ENCODE results near the gene RPP25.

Gene RPP25

DNA sequence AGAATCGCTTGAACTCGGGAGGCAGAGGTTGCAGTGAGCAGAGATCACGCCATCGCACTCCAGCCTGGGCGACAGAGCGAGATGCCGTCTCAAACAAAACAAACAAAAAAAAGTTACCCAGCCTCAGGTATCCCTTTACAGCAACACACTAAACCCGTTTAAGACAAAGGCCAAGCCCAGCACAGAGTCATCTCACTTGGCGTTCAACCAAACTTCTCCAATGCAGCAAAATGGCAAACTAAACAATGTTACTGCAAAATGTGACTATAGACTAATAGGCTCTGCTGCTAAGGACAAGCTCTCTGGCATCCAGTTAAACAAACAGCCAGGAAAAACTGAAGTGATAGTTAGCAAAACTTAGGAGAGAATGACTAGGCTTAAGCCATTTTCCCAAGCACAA, 43.5 kb downstream of the RPP25 start:
- no peak for TF ChIP-seq CTCF (IDR thresholded peaks at IDR 0.05; ENCODE audit: insufficient read depth, low read length, poor library complexity, severe bottlenecking)
- Histone ChIP-seq H3K27me3 (replicated peaks; ENCODE audit: control insufficient read depth, insufficient read depth, low read length) (no peaks in the 10 kb centered on the region), H3K36me3 (ENCODE audit: control insufficient read depth, insufficient read depth, low read length) (peaks cover 16% of the 10 kb centered on the region), H3K4me3 (replicated peaks; ENCODE audit: low read depth, low read length) (no peak overlapping the region)
- no peak for DNase-seq (ENCODE audit: extremely low read depth, insufficient read length)

- H3K27me3 ChIP-seq (replicated peaks; ENCODE audit: control insufficient read depth, insufficient read depth, low read length): no peaks in the 10 kb centered on the region
- no peak for TF ChIP-seq CTCF (IDR thresholded peaks at IDR 0.05; ENCODE audit: insufficient read depth, low read length, poor library complexity, severe bottlenecking)
- H3K36me3 ChIP-seq (ENCODE audit: control insufficient read depth, insufficient read depth, low read length): peaks cover 7% of the 10 kb centered on the region
- DNase-seq (ENCODE audit: extremely low read depth, insufficient read length): no peak
- no peak overlapping the region for H3K4me3 ChIP-seq (replicated peaks; ENCODE audit: low read depth, low read length)
Measured at GRCh38 chr15:74908635-74909034, 47.9 kb downstream of the RPP25 start.

DNA sequence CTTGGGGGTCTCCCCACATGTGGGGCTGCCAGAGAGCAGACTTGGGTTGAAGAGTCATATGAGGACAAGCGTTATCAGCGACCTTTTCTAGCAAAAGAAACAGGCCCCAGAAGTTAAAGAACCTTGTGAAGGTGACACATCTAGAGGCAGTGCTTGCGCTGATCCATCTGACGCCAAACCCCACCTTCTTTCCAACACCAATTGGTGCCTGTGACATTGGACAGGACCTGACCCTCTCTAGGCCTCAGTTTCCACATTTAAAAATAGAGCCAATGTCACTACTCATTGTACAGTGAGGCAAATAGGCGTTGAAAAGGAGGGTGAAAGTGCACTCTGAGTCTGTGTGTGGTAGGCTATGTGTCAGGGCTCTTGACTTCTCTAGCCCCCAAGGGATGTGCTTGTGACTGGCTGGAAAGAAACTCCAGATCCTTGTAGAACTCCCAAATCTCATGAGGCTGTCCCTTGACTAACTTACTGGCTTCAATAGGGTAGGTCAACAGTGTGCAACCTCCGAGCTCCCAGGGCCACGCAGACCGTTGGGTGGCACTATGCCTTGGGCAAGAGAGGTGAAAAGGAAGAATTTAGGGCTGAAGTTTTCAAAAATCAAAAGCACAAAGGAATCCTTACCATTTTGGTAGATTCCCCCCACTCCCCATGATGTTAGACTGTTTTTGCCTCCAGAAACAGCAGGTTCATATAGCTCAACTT, 49.3 kb downstream of the RPP25 start:
- no peaks in the 10 kb centered on the region for H3K27me3 ChIP-seq (replicated peaks; ENCODE audit: control insufficient read depth, insufficient read depth, low read length)
- DNase-seq (ENCODE audit: extremely low read depth, insufficient read length): no peak
- peak overlapping the region; percentile 92 for H3K4me3 ChIP-seq (replicated peaks; ENCODE audit: low read depth, low read length)
- TF ChIP-seq CTCF (IDR thresholded peaks at IDR 0.05; ENCODE audit: insufficient read depth, low read length, poor library complexity, severe bottlenecking): no peak
- H3K36me3 ChIP-seq (ENCODE audit: control insufficient read depth, insufficient read depth, low read length): peaks cover 12% of the 10 kb centered on the region

- peak; percentile 84 for DNase-seq (ENCODE audit: extremely low read depth, insufficient read length)
- no peaks in the 10 kb centered on the region for H3K27me3 ChIP-seq (replicated peaks; ENCODE audit: control insufficient read depth, insufficient read depth, low read length)
- peaks cover 10% of the 10 kb centered on the region for H3K36me3 ChIP-seq (ENCODE audit: control insufficient read depth, insufficient read depth, low read length)
- no peak for TF ChIP-seq CTCF (IDR thresholded peaks at IDR 0.05; ENCODE audit: insufficient read depth, low read length, poor library complexity, severe bottlenecking)
- H3K4me3 ChIP-seq (replicated peaks; ENCODE audit: low read depth, low read length): peak within 1 kb of the TSS; percentile 92
Measured at GRCh38 chr15:74906450-74907162, 50.0 kb downstream of the RPP25 start, which contains the start of gene FAM219B. FAM219B (minus strand) TSS chr15:74906851; CDS start chr15:74906800, 51 bp downstream.

DNA sequence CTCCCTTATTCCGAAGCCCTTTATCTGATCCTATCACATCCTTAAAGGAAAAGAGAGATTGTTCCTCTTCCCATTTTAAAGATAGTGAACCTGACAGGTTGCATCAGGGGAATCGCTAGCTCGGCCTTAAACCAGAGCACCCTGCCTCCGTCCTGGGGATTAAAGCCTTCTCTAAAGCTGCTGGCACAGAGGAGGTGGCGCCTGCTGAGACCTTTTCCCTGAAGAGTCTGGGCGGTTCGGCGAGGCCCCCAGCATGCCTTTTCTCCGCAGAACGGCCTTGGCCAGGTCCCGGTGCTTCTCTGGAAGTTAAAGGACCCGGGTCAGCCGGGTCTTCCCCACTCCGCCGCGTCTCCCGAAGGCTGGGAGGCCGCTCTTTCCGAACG, 50.5 kb downstream of the RPP25 start:
- DNase-seq (ENCODE audit: extremely low read depth, insufficient read length): no peak

More for the DNA sequence above, 50.5 kb downstream of the RPP25 start:
- Histone ChIP-seq H3K36me3 (ENCODE audit: control insufficient read depth, insufficient read depth, low read length) (peaks cover 9% of the 10 kb centered on the region), H3K4me3 (replicated peaks; ENCODE audit: low read depth, low read length) (peak overlapping the region; percentile 92), H3K27me3 (replicated peaks; ENCODE audit: control insufficient read depth, insufficient read depth, low read length) (no peaks in the 10 kb centered on the region)
- no peak for TF ChIP-seq CTCF (IDR thresholded peaks at IDR 0.05; ENCODE audit: insufficient read depth, low read length, poor library complexity, severe bottlenecking)

All from GM06990 (cell line).